GM21367 (cell line): ENCODE results near the gene CACNA2D4.

ENCODE experiments used
- ATAC-seq: cut with Tn5 transposase; IDR thresholded peaks from one replicate; pipeline ENCODE4 v1.9.1; 2021; ENCODE audit not compliant: unreplicated experiment

The CACNA2D4 gene

GRCh38 chr12:1918884-1919236 lies 408 bp upstream of the CACNA2D4 start:
- ATAC-seq = no peak

- ATAC-seq = no peak
These were observed 1.0 kb downstream of the CACNA2D4 start for GRCh38 chr12:1917172-1918070.

GRCh38 chr12:1916371-1917171 lies 1.9 kb downstream of the CACNA2D4 start:
- no peak for ATAC-seq

- no peak for ATAC-seq
These were observed 3.1 kb downstream of the CACNA2D4 start for GRCh38 chr12:1915082-1915968.

- ATAC-seq = no peak
These were observed 4.1 kb downstream of the CACNA2D4 start for GRCh38 chr12:1914114-1914911.

GRCh38 chr12:1913377-1914113 lies 4.9 kb downstream of the CACNA2D4 start:
- ATAC-seq = no peak

GRCh38 chr12:1912580-1913376 lies 5.7 kb downstream of the CACNA2D4 start:
- ATAC-seq = no peak

- ATAC-seq = no peak
These were observed 6.6 kb downstream of the CACNA2D4 start for GRCh38 chr12:1911598-1912575.

GRCh38 chr12:1910468-1910867 lies 8.0 kb downstream of the CACNA2D4 start:
- ATAC-seq = no peak

- no peak for ATAC-seq
These were observed 9.7 kb downstream of the CACNA2D4 start for GRCh38 chr12:1908758-1909157.

- no peak for ATAC-seq
These were observed 10.5 kb downstream of the CACNA2D4 start for GRCh38 chr12:1907652-1908611.

GRCh38 chr12:1906579-1906978 lies 11.9 kb downstream of the CACNA2D4 start:
- no peak for ATAC-seq

GRCh38 chr12:1904875-1905274 lies 13.6 kb downstream of the CACNA2D4 start:
- ATAC-seq = no peak

GRCh38 chr12:1896964-1897363 lies 21.5 kb downstream of the CACNA2D4 start:
- ATAC-seq = no peak

GRCh38 chr12:1890810-1891209 lies 27.6 kb downstream of the CACNA2D4 start:
- ATAC-seq = no peak

GRCh38 chr12:1890119-1890703 lies 28.2 kb downstream of the CACNA2D4 start:
- ATAC-seq = no peak
